ENCODE measurements around the gene KIDINS220. TPM values are rescaled to one million over a fixed set of nuclear protein-coding genes. Genes with fewer than 3 reads are reported as not detected.

The KIDINS220 gene
- total and polyA plus RNA-seq, 9 of the 15 experiments (the other 6 are each of a cell fraction or from before 2014, with no cell fraction given), result 15.2 to 48.0 (median 34.4) TPM

DNA sequence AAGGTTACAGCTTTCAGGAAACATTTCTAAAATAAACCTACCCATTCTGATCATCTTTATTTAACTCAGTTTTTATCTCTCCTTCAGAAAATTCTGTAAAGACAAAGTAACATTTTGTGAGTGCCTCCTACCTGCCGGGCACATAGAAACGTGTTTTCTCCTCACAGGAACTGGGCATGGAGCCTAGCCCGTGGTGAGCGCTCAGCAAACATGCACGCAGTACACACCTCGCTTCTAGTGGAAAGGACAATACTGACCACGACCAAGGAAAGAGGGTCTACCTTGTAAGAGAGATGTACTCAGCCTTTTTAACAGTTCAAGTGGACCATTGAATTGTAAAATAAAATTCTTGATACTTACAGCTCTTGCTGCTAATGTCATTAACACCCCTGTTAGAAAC, 24.8 kb upstream of the KIDINS220 start:
- ATAC-seq, result no peak
- BruUV-seq (replicated peaks), result no TSS peak
- WGBS (ENCODE audit: insufficient coverage, low coverage, missing lambda C conversion rate), result 85% methylated on average over 7 of the region's 7 CpGs
- Histone ChIP-seq H3K4me3 (no peak overlapping the region), H4K20me1 (replicated peaks; ENCODE audit: control insufficient read depth, insufficient read depth, low read length) (no peaks in the 10 kb centered on the region), H3K27ac (ENCODE audit: extremely low read depth, low read depth, low read length) (no peak overlapping the region), H3K4me2 (ENCODE audit: insufficient read depth, low read length) (no peak overlapping the region), H3K27me3 (ENCODE audit: control insufficient read depth in 2 of 2, insufficient read depth in 2 of 2, low read length in 2 of 2) (no peaks in the 10 kb centered on the region), H3K9ac (ENCODE audit: insufficient read depth in 1 of 2, low read depth in 2 of 2, low read length in 2 of 2) (no peak overlapping the region), H3K36me3 (ENCODE audit: control insufficient read depth, insufficient read depth, low read length) (peaks cover 45% of the 10 kb centered on the region), H3K79me2 (ENCODE audit: control insufficient read depth, insufficient read depth, low read length) (no peaks in the 10 kb centered on the region), H3K9me1 (ENCODE audit: control insufficient read depth, insufficient read depth, low read length) (no peaks in the 10 kb centered on the region), H2AFZ (ENCODE audit: low read depth, low read length) (no peak overlapping the region), H3K4me1 (replicated peaks in 1 of 2; ENCODE audit: control insufficient read depth in 2 of 2, insufficient read depth in 2 of 2, low read length in 2 of 2) (no peaks in the 10 kb centered on the region; a peak in 1 of 5 replicates), H3K9me3 (replicated peaks; ENCODE audit: control insufficient read depth, insufficient read depth, low read depth, low read length) (no peaks in the 10 kb centered on the region)
- in situ Hi-C loops (cut with MboI), result no loop called here
- CTCF ChIA-PET (ENCODE audit: low intra/inter-chr PET ratio), result no interaction called here
- no peak for TF ChIP-seq ZNF3 (CRISPR knock-in tag; IDR thresholded peaks at IDR 0.05)
- no peak for TF ChIP-seq BHLHE40 (IDR thresholded peaks at IDR 0.05; ENCODE audit: low read length)
- no peak for TF ChIP-seq SP2 (IDR thresholded peaks at IDR 0.05; ENCODE audit: extremely low read depth, low read depth, low read length, poor library complexity, severe bottlenecking)
- no peak for TF ChIP-seq NFIC (IDR thresholded peaks at IDR 0.05)
- TF ChIP-seq ZNF384 (IDR thresholded peaks at IDR 0.05; ENCODE audit: low read depth, low read length), result no peak
- no peak for TF ChIP-seq TAF1 (IDR thresholded peaks at IDR 0.05; ENCODE audit: control insufficient read depth, extremely low read depth, insufficient read depth, low read length, severe bottlenecking)
- no peak for TF ChIP-seq XRCC4 (IDR thresholded peaks at IDR 0.05; ENCODE audit: extremely low read depth, insufficient read depth, insufficient read length)
- intact Hi-C loops (cut with micrococcal nuclease), result no loop called here
- DNase-seq (ENCODE audit: extremely low read depth in 1 of 4, low spot score in 3 of 4), result no peak
- POLR2A ChIA-PET, result interaction anchor here (1.7 kb wide), 1 partner anchor 11 kb away, joined by 8 read pairs; no protein-coding TSS in a partner anchor
- FAIRE-seq, result no peak

DNA sequence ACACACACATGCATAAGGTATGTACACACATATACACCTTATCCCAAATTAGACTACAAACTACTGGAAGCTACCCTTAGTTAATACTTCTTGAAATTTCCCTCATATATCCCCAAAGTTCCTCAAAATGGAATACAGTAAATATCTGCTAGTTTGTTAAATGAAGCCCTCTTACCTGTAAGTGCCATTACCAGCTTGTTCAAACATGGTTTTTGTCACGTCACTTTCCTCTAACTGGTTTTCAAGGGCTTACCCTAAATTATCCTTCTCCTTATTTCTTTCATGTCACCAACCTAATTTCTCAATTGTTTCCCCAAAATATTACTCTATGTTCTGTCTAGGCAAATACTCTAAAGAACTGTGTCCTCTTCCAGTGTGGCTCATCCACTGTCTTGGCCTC, 24.4 kb upstream of the KIDINS220 start:
- Histone ChIP-seq H3K9me1 (ENCODE audit: control insufficient read depth, insufficient read depth, low read length) (no peaks in the 10 kb centered on the region), H3K4me1 (replicated peaks in 1 of 2; ENCODE audit: control insufficient read depth in 2 of 2, insufficient read depth in 2 of 2, low read length in 2 of 2) (no peaks in the 10 kb centered on the region; a peak in 1 of 5 replicates), H3K4me2 (ENCODE audit: insufficient read depth, low read length) (no peak overlapping the region), H3K36me3 (ENCODE audit: control insufficient read depth, insufficient read depth, low read length) (peaks cover 42% of the 10 kb centered on the region), H4K20me1 (replicated peaks; ENCODE audit: control insufficient read depth, insufficient read depth, low read length) (no peaks in the 10 kb centered on the region), H3K9ac (ENCODE audit: insufficient read depth in 1 of 2, low read depth in 2 of 2, low read length in 2 of 2) (no peak overlapping the region), H3K4me3 (no peak overlapping the region), H3K27me3 (ENCODE audit: control insufficient read depth in 2 of 2, insufficient read depth in 2 of 2, low read length in 2 of 2) (no peaks in the 10 kb centered on the region), H3K9me3 (replicated peaks; ENCODE audit: control insufficient read depth, insufficient read depth, low read depth, low read length) (no peaks in the 10 kb centered on the region), H3K79me2 (ENCODE audit: control insufficient read depth, insufficient read depth, low read length) (no peaks in the 10 kb centered on the region), H2AFZ (ENCODE audit: low read depth, low read length) (no peak overlapping the region), H3K27ac (ENCODE audit: extremely low read depth, low read depth, low read length) (no peak overlapping the region)
- 94% methylated on average over 1 of the region's 1 CpG for WGBS (ENCODE audit: insufficient coverage, low coverage, missing lambda C conversion rate)
- no peak for ATAC-seq
- no peak for DNase-seq (ENCODE audit: extremely low read depth in 1 of 4, low spot score in 3 of 4)
- in situ Hi-C loops (cut with MboI), result no loop called here
- BruUV-seq (replicated peaks), result no TSS peak
- POLR2A ChIA-PET, result interaction anchor here (1.7 kb wide), 1 partner anchor 10 kb away, joined by 8 read pairs; no protein-coding TSS in a partner anchor
- CTCF ChIA-PET (ENCODE audit: low intra/inter-chr PET ratio), result no interaction called here
- FAIRE-seq, result no peak
- intact Hi-C loops (cut with micrococcal nuclease), result no loop called here
- TF ChIP-seq ZNF589 (CRISPR knock-in tag; IDR thresholded peaks at IDR 0.05; ENCODE audit: low read depth) (no peak), BDP1 (IDR thresholded peaks at IDR 0.05; ENCODE audit: insufficient read depth, insufficient read length) (no peak), MEF2A (IDR thresholded peaks at IDR 0.05; ENCODE audit: control insufficient read depth, low read depth, low read length) (no peak), NR2C1 (IDR thresholded peaks at IDR 0.05) (no peak), NR2C1 (tag; IDR thresholded peaks at IDR 0.05) (no peak), STAT5A (IDR thresholded peaks at IDR 0.05; ENCODE audit: borderline replicate concordance, low read length) (no peak), NEUROD1 (IDR thresholded peaks at IDR 0.05; ENCODE audit: borderline replicate concordance, low read depth, low read length, partially characterized antibody) (no peak), MTA2 (IDR thresholded peaks at IDR 0.05; ENCODE audit: low read depth) (no peak), DACH1 (IDR thresholded peaks at IDR 0.05; ENCODE audit: partially characterized antibody) (no peak), ILF3 (IDR thresholded peaks at IDR 0.05; ENCODE audit: borderline replicate concordance) (no peak), FOS (IDR thresholded peaks at IDR 0.05; ENCODE audit: extremely low read depth, insufficient read length) (no peak)
- TF ChIP-seq, protein P1, sequence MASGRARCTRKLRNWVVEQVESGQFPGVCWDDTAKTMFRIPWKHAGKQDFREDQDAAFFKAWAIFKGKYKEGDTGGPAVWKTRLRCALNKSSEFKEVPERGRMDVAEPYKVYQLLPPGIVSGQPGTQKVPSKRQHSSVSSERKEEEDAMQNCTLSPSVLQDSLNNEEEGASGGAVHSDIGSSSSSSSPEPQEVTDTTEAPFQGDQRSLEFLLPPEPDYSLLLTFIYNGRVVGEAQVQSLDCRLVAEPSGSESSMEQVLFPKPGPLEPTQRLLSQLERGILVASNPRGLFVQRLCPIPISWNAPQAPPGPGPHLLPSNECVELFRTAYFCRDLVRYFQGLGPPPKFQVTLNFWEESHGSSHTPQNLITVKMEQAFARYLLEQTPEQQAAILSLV (tag; IDR thresholded peaks at IDR 0.05), result no peak

Data from K562 (cell line).